ENCODE data around the gene TAF11L4.
A peak's percentile ranks its signal among the peaks of the same experiment; 100 is the strongest.
"Not testable (repeated sequence)": the region's sequence is repeated elsewhere in the genome, so short reads cannot be mapped to it uniquely, and the experiment has no call there.

Gene TAF11L4

GRCh38 chr5:17521501-17521900, at the start of gene TAF11L4:
TAF11L4 (plus strand) TSS chr5:17521801.
- not testable (repeated sequence) for DNase-seq

- not testable (repeated sequence) for DNase-seq
These were observed 46.5 kb upstream of the TAF11L4 start for GRCh38 chr5:17475064-17475463.

- DNase-seq: no peak
These were observed 44.6 kb upstream of the TAF11L4 start for GRCh38 chr5:17477043-17477442.

- peak; percentile 48 for DNase-seq
These were observed 43.9 kb upstream of the TAF11L4 start for GRCh38 chr5:17477573-17478265.

GRCh38 chr5:17481378-17481777, 40.2 kb upstream of the TAF11L4 start:
- DNase-seq: peak; percentile 18

- DNase-seq: no peak
These were observed 38.8 kb upstream of the TAF11L4 start for GRCh38 chr5:17482790-17483189.

GRCh38 chr5:17486464-17487173, 35.0 kb upstream of the TAF11L4 start:
- not testable (repeated sequence) for DNase-seq

- no peak for DNase-seq
These were observed 34.5 kb upstream of the TAF11L4 start for GRCh38 chr5:17487174-17487512.

- DNase-seq: not testable (repeated sequence)
These were observed 30.3 kb upstream of the TAF11L4 start for GRCh38 chr5:17491257-17491656.

- no peak for DNase-seq
These were observed 28.8 kb upstream of the TAF11L4 start for GRCh38 chr5:17492770-17493169.

- DNase-seq: no peak
These were observed 24.2 kb upstream of the TAF11L4 start for GRCh38 chr5:17497446-17497845.

GRCh38 chr5:17497931-17498330, 23.7 kb upstream of the TAF11L4 start, which contains the start of gene TAF11L2:
TAF11L2 (plus strand) TSS chr5:17498231.
- DNase-seq: not testable (repeated sequence)

GRCh38 chr5:17511775-17512325, 9.8 kb upstream of the TAF11L4 start:
- no peak for DNase-seq

GRCh38 chr5:17517526-17517925, 4.1 kb upstream of the TAF11L4 start:
- DNase-seq: not testable (repeated sequence)

- DNase-seq: not testable (repeated sequence)
These were observed 3.5 kb upstream of the TAF11L4 start, which contains the start of gene TAF11L3 for GRCh38 chr5:17518067-17518466. TAF11L3 (plus strand) TSS chr5:17518367.

GRCh38 chr5:17519508-17519907, 2.1 kb upstream of the TAF11L4 start:
- not testable (repeated sequence) for DNase-seq

GRCh38 chr5:17524935-17525334, 3.3 kb downstream of the TAF11L4 start, which contains the start of gene TAF11L5:
TAF11L5 (plus strand) TSS chr5:17525235.
- not testable (repeated sequence) for DNase-seq

- not testable (repeated sequence) for DNase-seq
These were observed 4.9 kb downstream of the TAF11L4 start for GRCh38 chr5:17526504-17526903.

- not testable (repeated sequence) for DNase-seq
These were observed 6.8 kb downstream of the TAF11L4 start, which contains the start of gene TAF11L6 for GRCh38 chr5:17528369-17528768. TAF11L6 (plus strand) TSS chr5:17528669.
